HG02870 (cell line): ENCODE data around the gene MYL11.
A peak's percentile ranks its signal among the peaks of the same experiment; 100 is the strongest.

Source experiments
- ATAC-seq: cut with Tn5 transposase; IDR thresholded peaks from one replicate; pipeline ENCODE4 v1.9.1; 2021; ENCODE audit warnings: mild to moderate bottlenecking, moderate library complexity; ENCODE audit not compliant: unreplicated experiment

Gene MYL11

GRCh38 chr16:30353438-30354129 lies 21.0 kb upstream of the MYL11 start:
- no peak for ATAC-seq

GRCh38 chr16:30354423-30355143 lies 20.0 kb upstream of the MYL11 start:
- ATAC-seq = peak; percentile 10

DNA sequence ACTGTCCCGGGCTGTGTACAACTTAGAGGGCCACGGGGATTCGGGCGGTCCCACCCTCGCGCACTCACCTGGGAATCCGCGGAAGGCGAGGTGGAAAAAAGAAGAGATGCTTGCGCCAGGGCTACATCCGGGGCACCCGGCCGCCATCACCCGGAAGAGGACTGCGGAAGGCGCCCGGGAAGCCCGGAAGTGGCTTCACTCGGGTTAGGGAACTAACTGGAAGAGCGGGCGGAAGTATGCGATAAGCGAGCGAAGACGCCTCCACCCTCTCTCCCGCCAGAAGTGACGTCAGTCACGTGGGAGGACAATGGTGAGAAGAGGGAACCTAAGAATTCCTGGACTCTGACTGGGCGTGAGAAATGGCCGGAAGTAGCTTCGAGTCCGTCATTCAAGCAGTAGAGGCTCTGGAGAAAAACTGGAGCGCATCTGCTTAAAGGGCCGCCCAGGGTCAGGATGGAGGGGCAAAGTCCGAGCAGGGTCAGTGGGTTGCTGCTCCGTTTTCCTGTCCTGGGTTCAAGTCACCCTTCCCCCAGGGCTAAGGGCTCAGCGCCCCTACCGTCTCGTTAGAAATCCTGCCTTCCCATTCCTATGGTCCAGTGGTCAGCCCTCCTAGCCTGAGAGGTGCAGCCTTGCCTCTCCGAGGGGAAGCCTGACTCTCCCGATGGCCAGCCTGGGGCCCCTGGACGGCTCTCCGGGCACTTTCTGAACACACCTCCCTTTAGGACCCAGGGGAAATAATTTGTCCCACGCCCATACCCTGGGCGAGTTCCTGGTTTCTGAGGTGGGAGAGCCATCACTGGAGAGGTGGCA lies 19.3 kb upstream of the MYL11 start, which contains the start of gene CD2BP2:
TSS of gene CD2BP2 (minus strand) at position 165 of the 810 bp plus-strand sequence. CDS start 627 bp downstream, outside the sequence.
- peak; percentile 65 for ATAC-seq

GRCh38 chr16:30355954-30356308 lies 18.7 kb upstream of the MYL11 start:
- ATAC-seq = no peak

GRCh38 chr16:30356401-30357084 lies 18.1 kb upstream of the MYL11 start:
- no peak for ATAC-seq

DNA sequence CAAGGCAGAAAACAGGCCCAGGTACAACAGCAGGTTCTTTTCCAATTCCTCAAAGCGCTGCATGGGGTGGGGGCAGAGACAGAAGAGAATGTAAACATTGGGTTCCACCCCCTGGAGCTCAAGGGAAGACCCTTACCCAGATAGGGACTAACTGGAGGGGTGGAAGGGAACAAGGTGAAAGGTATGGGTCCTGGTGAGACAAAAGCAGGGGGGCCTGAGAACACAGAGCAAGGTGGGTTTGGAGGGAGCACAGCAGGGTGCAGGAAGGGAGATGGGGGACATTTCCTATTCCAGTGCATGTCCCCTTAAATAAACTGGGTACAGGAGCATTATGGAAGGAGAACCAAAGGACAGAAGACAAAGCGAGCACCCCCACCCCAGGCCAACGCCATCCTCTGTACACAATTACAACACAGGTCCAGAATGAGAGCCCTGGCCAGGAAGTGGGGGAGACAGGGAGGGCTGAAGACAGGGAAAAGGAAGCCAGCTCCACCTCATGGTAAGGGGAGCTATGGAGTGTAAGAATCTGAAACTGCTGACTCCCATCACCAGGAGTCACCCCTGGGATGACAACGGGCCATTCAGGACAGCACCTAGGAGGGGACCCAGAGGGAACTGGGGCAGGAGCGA lies 17.4 kb upstream of the MYL11 start:
- no peak for ATAC-seq

- no peak for ATAC-seq
Measured at GRCh38 chr16:30357715-30358576, 16.7 kb upstream of the MYL11 start.

- no peak for ATAC-seq
Measured at GRCh38 chr16:30358577-30358936, 16.0 kb upstream of the MYL11 start.

DNA sequence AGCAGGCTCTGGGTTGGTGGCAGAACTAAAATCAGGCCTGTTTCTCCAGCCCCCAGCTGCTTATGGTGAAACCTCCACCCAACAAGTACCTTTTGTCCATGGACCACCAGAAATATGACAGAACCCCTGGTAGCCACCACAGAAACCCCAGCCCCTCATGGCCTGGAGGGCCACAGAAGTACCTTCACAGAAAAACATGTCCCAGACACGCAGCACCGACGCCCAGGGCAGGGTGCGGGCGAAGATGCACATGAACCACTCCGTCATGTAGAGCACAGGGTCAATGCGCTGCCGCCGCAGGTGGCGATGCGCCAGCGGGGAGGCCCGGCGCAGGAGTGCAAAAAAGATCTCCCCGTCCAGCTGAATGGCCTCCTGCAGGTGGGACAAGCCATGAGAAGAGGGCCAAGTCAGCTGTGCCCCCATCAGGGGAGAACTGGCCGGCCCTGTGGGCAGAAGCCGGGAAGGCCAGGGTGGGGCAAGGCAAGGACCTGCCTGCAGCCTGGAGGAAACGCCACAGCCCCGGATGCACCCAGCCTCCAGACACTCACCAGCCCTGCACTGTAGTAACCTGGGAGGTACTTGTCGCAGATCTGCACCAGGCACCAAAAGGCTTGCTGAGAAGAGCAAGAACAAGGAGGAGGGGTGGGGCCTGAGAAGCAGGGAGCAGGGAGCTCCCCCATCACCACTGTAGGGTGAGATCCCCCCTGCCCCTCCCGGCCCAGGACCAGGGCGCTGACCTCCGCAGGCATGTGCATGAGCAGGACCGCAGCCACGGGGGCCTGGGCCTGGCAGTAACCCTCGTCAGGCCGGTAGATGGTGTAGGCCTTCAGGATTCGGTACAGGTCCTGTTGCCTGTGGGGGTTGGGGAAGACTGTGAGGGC lies 15.4 kb upstream of the MYL11 start:
- ATAC-seq = no peak

DNA sequence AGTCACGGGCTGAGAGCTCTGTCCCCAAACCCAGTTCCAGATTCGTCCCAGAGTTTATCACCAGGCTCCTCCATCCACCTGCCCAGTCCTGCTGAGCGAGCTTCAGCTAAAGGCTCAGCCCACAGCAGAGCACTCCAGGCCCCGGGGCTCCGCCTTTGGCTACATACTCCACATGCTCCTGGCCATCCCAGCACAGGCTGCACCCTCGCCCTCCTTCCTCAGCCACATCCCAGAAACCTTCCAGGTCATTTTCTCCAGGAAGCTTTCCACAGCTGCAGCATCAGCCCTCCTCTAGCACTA lies 14.8 kb upstream of the MYL11 start:
- ATAC-seq = no peak

DNA sequence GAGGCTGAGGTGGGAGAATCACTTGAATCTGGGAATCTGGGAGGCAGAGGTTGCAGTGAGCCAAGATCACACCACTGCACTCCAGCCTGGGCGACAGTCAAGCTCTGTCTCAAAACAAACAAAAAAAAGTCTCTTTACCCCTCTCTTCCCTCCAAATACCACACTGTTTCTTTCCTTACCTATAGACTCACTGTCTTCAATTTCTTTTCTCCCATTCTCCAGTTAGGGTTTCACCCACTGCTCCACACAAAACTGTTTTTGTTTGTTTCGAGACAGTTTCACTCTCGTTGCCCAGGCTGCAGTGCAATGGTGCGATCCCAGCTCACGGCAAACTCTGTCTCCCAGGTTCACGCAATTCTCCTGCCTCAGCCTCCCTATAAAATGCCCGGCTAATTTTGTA lies 13.4 kb upstream of the MYL11 start:
- ATAC-seq = no peak

GRCh38 chr16:30365200-30365599 lies 9.4 kb upstream of the MYL11 start:
- no peak for ATAC-seq

DNA sequence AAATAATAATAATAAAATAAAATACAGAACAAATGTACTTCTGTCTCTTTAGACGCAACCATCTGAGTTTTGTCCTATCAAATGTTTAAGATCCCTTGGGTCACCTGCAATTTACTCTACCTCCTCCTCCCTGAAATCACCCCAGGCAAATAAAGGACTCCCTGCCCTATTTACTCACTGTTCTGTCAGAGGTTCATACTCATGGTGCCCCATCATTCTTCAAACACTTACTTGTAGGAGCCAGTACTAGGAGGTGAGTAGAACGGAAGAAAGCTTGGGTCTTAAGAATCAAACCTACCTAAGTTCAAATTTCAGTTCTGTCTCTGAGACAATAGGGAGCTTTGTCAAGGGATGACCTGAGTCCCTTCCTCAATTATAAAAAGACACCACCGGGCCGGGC lies 8.1 kb upstream of the MYL11 start:
- ATAC-seq = no peak

GRCh38 chr16:30367349-30368009 lies 7.1 kb upstream of the MYL11 start:
- ATAC-seq = no peak

GRCh38 chr16:30368122-30368791 lies 6.3 kb upstream of the MYL11 start:
- no peak for ATAC-seq

DNA sequence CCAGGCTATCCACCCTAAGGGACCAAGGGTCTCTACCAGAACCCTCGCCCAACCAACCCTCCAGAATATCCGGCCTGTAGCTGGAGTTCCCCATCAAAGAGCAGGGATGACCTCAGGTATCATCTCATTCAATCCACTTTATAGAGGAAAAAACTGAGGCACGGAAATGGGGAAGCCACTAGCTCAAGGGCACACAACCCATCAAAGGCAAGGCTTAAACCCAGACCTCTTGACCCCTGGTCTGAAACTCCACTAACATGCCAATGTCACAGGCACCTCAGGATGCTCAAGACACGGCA lies 5.9 kb upstream of the MYL11 start:
- ATAC-seq = no peak

GRCh38 chr16:30369091-30369937 lies 5.3 kb upstream of the MYL11 start:
- no peak for ATAC-seq
